Mucosa of stomach (tissue), 1 donor: ENCODE results near the gene TAF5L.

Experiments
- H3K27me3 ChIP-seq: one replicate; pipeline ENCODE4 v1.7.0; 2013; ENCODE audit warnings: mild to moderate bottlenecking, low read length; ENCODE audit not compliant: control insufficient read depth, insufficient read depth
- H3K36me3 ChIP-seq: one replicate; pipeline ENCODE4 v1.7.0; 2013; ENCODE audit warnings: low read length; ENCODE audit not compliant: control insufficient read depth, insufficient read depth
- H3K4me1 ChIP-seq: one replicate; pipeline ENCODE4 v1.7.0; 2013; ENCODE audit warnings: mild to moderate bottlenecking, low read length; ENCODE audit not compliant: control insufficient read depth, insufficient read depth
- H3K4me3 ChIP-seq: one replicate; pipeline ENCODE4 v1.7.0; 2013; ENCODE audit warnings: low read length
- H3K9ac ChIP-seq: one replicate; pipeline ENCODE4 v1.7.0; 2013; ENCODE audit warnings: mild to moderate bottlenecking, low read length, moderate library complexity
- H3K9me3 ChIP-seq: one replicate; pipeline ENCODE4 v1.7.0; 2013; ENCODE audit warnings: mild to moderate bottlenecking, low read length, moderate library complexity; ENCODE audit not compliant: control insufficient read depth
- donor health status: Pancreatic carcinoma.

Gene TAF5L

DNA sequence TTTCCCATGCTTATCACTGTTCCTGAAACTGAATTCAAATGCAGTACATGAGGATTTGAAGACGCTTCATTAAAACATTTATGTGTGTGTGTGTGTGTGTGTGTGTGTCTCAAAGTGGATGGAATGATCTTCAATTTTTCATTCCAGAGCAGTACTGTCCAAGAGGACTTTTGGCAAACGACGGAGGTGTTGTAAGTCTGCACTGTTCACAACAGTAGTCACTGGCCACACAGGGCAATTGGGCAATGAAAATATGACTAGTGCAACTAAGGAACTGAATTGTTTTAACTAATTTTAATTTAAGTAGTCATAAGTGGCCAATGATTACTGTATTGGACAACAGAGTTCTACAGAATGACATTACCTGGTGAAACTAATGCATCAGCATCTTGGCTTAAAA is 5.0 kb downstream of the TAF5L start:
- H3K27me3 ChIP-seq = no peaks in the 10 kb centered on the region
- no peak overlapping the region for H3K4me3 ChIP-seq
- no peaks in the 10 kb centered on the region for H3K9me3 ChIP-seq
- H3K4me1 ChIP-seq = peaks cover 17% of the 10 kb centered on the region
- no peak overlapping the region for H3K9ac ChIP-seq
- no peaks in the 10 kb centered on the region for H3K36me3 ChIP-seq

DNA sequence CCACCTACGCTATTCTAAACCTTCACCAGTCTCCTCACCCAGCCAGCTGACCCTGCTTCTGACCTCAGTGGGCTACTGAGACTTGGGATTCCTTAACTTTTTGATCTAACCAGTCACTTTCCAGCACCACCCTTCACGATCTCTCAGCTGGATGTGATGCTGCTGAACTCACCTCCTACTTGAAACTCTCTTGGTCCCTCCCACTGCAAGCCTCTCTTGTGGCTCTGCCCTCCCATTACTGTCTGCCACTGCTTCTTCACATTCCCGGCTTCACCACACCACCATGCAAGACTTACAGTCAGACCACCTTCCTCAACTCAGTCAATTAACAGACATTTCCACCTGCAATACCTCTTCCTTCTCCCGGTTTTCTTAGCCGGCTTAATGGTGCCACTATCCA is 6.3 kb downstream of the TAF5L start:
- no peaks in the 10 kb centered on the region for H3K27me3 ChIP-seq
- H3K4me1 ChIP-seq = peaks cover 14% of the 10 kb centered on the region
- no peaks in the 10 kb centered on the region for H3K9me3 ChIP-seq
- H3K4me3 ChIP-seq = no peak overlapping the region
- no peaks in the 10 kb centered on the region for H3K36me3 ChIP-seq
- no peak overlapping the region for H3K9ac ChIP-seq

DNA sequence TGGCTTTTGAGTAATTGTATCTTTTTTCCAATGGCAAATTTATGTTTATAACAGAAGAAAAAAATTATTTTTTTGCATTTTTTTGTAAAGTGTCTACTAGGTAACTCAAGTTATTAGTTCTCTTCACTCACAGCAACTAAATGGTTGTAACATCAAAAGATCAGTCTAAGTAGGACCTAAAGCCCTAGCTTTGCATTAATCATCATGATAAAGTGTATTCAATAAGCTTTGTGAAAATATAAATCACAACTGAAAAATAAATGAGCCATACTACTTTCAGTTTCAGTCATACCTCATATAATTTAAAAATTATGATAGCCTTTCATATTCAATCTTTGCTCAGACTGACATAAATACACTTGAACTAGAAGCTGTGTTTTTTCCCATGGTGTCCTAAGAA is 6.9 kb downstream of the TAF5L start:
- no peaks in the 10 kb centered on the region for H3K36me3 ChIP-seq
- no peak overlapping the region for H3K9ac ChIP-seq
- H3K9me3 ChIP-seq = no peaks in the 10 kb centered on the region
- no peak overlapping the region for H3K4me3 ChIP-seq
- H3K27me3 ChIP-seq = no peaks in the 10 kb centered on the region
- H3K4me1 ChIP-seq = peaks cover 8% of the 10 kb centered on the region

DNA sequence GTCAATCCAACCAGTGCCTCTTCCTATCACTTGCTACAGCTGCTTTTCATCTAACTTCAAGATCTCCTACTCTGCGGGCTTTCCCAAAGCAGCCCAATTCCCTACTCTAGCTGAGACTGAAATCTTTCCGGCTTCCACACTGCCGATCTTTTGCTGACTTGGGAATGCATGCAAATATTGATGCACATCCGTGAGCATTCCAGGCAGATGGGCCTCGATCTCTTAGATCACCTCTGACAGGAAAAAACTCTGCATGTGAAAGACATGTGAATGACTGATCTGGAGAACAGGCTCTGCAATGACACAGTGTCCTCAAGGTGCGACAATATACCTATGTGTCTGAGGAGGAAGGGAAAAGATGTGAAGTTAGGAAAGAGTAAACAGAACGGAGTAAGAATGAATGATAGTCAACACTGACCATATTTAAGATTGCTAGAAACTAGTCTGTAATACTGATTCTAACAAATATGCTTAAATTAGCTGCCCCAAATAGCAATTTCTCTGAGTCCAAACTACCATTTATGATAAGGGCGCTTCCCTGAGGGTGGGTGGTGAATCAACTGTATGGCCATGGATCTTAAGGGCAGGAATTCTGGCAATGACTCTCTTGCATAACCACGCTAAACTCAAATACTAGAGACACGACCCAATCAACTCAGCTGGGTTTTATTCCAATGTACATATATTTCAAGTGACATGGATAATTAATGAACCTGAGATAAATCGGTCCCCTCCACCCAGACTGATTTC is 8.4 kb downstream of the TAF5L start:
- H3K27me3 ChIP-seq = no peaks in the 10 kb centered on the region
- H3K4me3 ChIP-seq = no peak overlapping the region
- peaks cover 7% of the 10 kb centered on the region for H3K4me1 ChIP-seq
- H3K9me3 ChIP-seq = no peaks in the 10 kb centered on the region
- H3K36me3 ChIP-seq = no peaks in the 10 kb centered on the region
- H3K9ac ChIP-seq = no peak overlapping the region

DNA sequence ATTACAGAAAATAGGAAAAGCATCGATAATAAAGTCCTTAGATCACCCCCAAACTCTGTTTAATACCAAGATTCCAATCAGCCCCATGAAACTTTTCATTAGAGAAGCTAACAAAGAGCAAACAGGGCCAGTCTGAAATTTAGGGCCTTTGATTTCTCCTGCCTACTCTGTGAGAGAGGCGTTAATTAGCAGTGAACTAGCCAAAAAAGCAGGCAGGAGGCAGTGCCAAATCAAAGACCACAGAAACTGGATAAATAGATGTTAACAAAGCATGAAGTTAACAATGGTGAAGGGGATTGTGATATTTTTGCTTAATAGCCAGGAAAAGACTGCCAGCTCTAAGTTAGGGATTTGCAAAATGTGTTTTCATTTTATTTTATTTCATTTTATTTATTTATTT is 11.2 kb downstream of the TAF5L start:
- Histone ChIP-seq H3K9ac (no peak overlapping the region), H3K4me3 (no peak overlapping the region), H3K9me3 (no peaks in the 10 kb centered on the region), H3K4me1 (peaks cover 7% of the 10 kb centered on the region), H3K27me3 (no peaks in the 10 kb centered on the region), H3K36me3 (no peaks in the 10 kb centered on the region)

DNA sequence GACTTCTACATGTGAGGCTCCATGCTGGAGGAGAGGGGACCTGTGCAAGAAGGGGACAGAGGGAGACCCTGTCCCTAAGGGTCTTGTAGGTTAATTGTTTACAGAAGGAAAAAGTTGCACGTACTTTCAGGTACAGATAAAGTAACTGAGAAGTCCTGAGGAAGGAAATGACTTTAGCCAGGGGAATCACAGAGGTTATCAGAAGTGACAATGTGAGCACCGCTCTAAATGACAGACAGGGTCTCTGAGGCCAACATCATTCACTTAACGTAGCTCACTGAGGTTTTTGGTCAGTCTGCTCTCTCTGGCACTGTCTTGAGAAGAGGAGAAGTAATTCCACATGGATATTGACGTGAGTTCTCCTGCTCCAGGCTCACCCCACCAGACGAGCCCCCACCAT is 12.0 kb downstream of the TAF5L start:
- H3K4me3 ChIP-seq = no peak overlapping the region
- H3K36me3 ChIP-seq = no peaks in the 10 kb centered on the region
- no peak overlapping the region for H3K9ac ChIP-seq
- no peaks in the 10 kb centered on the region for H3K9me3 ChIP-seq
- no peaks in the 10 kb centered on the region for H3K4me1 ChIP-seq
- no peaks in the 10 kb centered on the region for H3K27me3 ChIP-seq

DNA sequence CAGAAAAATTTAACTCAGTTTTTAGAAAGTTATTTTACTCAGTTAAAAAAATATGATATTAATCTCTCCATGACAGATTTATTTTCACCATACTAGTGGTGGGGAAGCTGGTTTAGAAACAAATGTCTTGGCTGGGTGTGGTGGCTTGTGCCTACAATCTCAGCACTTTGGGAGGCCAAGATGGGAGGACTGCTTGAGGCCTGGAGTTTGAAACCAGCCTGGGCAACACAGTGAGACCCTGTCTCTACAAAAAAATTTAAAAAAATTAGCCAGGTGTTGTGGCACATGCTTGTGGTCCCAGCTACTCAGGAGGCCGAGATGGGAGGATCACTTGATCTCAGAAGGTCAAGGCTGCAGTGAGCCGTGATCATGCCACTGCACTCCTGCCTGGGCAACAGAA is 17.3 kb downstream of the TAF5L start:
- H3K36me3 ChIP-seq = no peaks in the 10 kb centered on the region

DNA sequence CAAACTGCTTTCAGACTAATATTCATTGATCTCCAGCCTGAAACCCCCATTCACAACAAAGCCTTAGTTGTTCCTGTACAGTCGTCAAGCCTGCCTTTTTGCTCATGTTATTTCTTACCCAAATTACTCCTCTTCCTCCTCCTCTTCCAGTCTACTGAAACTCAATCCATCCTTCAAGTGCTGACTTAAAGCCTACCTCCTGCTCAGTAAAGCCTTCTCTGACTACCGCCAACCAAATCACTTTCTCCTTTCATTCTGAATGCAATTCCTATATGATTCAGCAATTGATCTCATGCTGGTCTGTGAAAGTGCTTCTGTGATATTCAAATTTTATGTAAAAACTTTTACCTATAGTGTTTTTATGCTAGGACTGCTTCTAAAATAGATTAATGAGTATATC is 18.6 kb downstream of the TAF5L start:
- Histone ChIP-seq H3K36me3 (no peaks in the 10 kb centered on the region), H3K4me1 (no peaks in the 10 kb centered on the region), H3K27me3 (no peaks in the 10 kb centered on the region), H3K4me3 (no peak overlapping the region), H3K9ac (no peak overlapping the region), H3K9me3 (no peaks in the 10 kb centered on the region)

More for the DNA sequence above, 17.3 kb downstream of the TAF5L start:
- H3K9ac ChIP-seq = no peak overlapping the region
- no peaks in the 10 kb centered on the region for H3K4me1 ChIP-seq
- no peak overlapping the region for H3K4me3 ChIP-seq
- no peaks in the 10 kb centered on the region for H3K27me3 ChIP-seq
- no peaks in the 10 kb centered on the region for H3K9me3 ChIP-seq

DNA sequence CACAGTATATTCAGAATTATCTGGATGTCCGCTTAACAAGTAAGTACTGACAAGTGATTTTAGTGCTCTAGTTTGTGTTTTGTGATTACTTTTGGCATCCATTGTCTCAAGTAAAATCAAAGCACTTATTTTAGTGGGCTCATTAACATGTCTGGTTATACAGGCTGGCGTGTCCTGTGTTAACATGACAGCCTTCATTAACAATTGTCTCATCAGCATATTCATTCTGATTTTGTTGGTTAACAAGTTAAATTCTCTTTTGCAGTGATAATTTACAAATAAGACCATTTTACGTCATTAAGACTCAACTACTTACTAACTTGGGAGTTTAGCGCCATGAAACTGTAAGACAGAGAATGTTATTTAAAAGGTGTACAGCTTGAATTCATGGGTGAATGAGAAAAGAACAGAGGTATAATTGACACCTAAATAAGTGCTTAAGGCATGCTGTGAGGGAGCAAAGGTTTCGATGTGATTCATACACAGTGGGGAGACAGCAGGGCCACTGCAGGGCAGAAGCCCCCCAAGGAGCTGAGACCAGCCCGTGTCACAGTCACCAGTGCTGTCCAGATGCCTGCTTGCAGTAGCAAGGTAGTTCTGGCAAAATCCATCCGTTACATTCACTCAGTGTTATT is 22.4 kb downstream of the TAF5L start:
- Histone ChIP-seq H3K9ac (no peak overlapping the region), H3K4me3 (no peak overlapping the region), H3K27me3 (no peaks in the 10 kb centered on the region), H3K9me3 (no peaks in the 10 kb centered on the region), H3K4me1 (peaks cover 7% of the 10 kb centered on the region), H3K36me3 (no peaks in the 10 kb centered on the region)

DNA sequence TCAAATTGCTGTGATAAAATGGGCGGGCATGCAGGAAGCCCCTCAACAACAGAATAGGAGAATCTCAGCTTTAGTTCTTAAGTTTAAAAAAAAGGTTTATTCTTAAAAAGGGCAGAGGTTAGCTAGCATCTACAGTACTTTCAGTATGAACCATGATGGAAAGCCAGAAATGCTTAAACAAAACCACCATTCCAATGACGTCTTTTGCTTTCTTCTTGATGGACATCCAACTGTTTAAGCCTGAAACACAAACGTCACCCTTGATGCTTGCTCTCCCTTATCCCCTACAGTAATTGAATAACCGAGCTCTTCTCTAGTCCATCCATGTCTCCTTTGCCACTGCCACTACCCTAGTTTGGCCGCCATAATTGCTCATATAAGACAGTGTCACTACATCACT is 25.7 kb downstream of the TAF5L start:
- H3K4me3 ChIP-seq = no peak overlapping the region
- H3K36me3 ChIP-seq = no peaks in the 10 kb centered on the region
- H3K4me1 ChIP-seq = peaks cover 7% of the 10 kb centered on the region

DNA sequence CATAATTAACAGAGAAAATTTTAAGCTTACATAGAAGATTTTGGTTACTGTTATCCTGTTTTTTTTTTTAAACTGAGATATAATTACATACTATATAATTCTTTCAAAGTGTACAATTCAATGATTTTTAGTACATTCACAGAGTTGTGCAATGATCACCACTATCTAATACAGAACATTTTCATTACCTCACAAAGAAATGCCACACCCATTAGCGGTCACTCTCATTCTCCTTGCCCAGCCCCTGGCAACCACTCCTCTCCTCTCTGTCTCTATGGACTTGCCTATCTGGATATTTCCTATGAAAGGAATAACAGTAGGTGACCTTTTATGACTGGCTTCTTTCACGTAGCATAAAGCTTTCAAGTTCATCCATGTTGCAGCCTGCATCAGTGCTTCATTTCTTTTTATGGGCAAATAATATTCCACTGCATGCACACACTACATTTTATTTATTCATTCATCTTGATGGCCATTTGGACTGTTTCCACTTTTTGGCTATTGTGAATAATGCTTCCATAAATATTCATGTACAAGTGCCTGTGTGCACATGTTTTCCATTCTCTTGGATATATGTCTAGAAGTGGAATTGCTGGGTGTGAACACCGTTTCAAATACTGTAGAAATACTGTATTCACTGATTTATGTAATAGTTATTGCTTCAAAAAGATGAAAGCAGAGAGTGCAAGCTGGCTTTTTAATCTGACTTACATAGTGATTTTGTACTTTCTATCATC is 26.5 kb downstream of the TAF5L start:
- Histone ChIP-seq H3K36me3 (no peaks in the 10 kb centered on the region), H3K4me1 (peaks cover 7% of the 10 kb centered on the region)

More for the DNA sequence above, 25.7 kb downstream of the TAF5L start:
- Histone ChIP-seq H3K9me3 (no peaks in the 10 kb centered on the region), H3K9ac (no peak overlapping the region), H3K27me3 (no peaks in the 10 kb centered on the region)

DNA sequence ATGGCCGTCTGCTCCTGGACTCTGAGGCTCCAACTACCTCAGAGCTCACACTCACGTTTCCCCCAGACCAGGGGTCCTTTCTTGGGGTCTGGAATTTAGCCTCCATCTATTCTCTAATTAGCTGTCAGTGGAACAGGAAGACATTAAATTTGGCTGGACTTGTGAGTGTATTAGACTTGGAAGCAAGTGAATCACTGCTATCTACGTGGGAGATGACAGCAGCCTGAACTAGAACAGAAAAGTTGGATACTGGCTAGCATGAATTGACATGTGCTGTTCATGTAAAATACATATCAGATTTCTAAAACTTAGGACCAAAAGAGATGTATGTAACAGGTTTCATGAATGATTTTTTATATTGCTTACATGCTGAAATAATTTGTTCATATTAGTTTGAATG is 28.0 kb downstream of the TAF5L start:
- Histone ChIP-seq H3K9me3 (no peaks in the 10 kb centered on the region), H3K9ac (no peak overlapping the region), H3K27me3 (no peaks in the 10 kb centered on the region), H3K4me1 (peaks cover 7% of the 10 kb centered on the region), H3K4me3 (no peak overlapping the region), H3K36me3 (peaks cover 4% of the 10 kb centered on the region)

More for the DNA sequence above, 26.5 kb downstream of the TAF5L start:
- Histone ChIP-seq H3K9ac (no peak overlapping the region), H3K9me3 (no peaks in the 10 kb centered on the region), H3K27me3 (no peaks in the 10 kb centered on the region), H3K4me3 (no peak overlapping the region)
